K562 (cell line): ENCODE measurements around the gene C1QTNF5. TPM values are rescaled to one million over a fixed set of nuclear protein-coding genes. Genes with fewer than 3 reads are reported as not detected.
A peak's percentile ranks its signal among the peaks of the same experiment; 100 is the strongest.

ENCODE experiments used
- CEBPB ChIP-seq: fragments of 450-650 bp; IDR thresholded peaks from 2 replicates; pipeline ENCODE4 v1.6.1; 2016; ENCODE audit warnings: missing genetic modification characterization, missing compliant biosample characterization
- EGR1 ChIP-seq: fragments of 450-650 bp; conservative IDR thresholded peaks from 2 replicates; pipeline ENCODE4 v1.6.1; 2017; ENCODE audit warnings: mild to moderate bottlenecking
- GABPB1 ChIP-seq: sonication (generic); formaldehyde crosslinking; IDR thresholded peaks from 2 replicates; pipeline ENCODE4 v1.8.0; 2022; ENCODE audit warnings: mild to moderate bottlenecking, missing genetic modification reagents
- MIER1 ChIP-seq: fragments of 450-650 bp; IDR thresholded peaks from 2 replicates; pipeline ENCODE4 v1.6.1; 2016; ENCODE audit warnings: antibody characterized with exemption, mild to moderate bottlenecking, low read depth
- TAF7 ChIP-seq: fragments of 450-650 bp; IDR thresholded peaks from 2 replicates; pipeline ENCODE4 v1.6.1; 2016; ENCODE audit warnings: missing genetic modification characterization, missing compliant biosample characterization
- TARDBP ChIP-seq: fragments of 450-650 bp; IDR thresholded peaks from 2 replicates; pipeline ENCODE4 v1.6.1; 2016
- ZNF436 ChIP-seq: fragments of 250-450, 450-650 bp; sonication (Bioruptor Pico); formaldehyde crosslinking; IDR thresholded peaks from 2 replicates; pipeline ENCODE4 v1.7.0; 2020; ENCODE audit warnings: mild to moderate bottlenecking
- polyA plus RNA-seq, 8 experiments: library from polyadenylated mRNA; depleted of rRNA in 4 of 8; stranded (reverse) in 5 of 8; unstranded in 3 of 8; fragments of >200 nt; fragmentation: Nextera tagmentation in 2 of 8; fragmentation: Illumina TruSeq in 1 of 8; extraction: Ambion mirVana in 2 of 8; extraction: Trizol in 1 of 8; gene quantifications; 2 replicates each; pipeline versions ENCODE4 v1.2.1 to v1.2.3, GENCODE V29; 2011 to 2014; ENCODE audit warnings: inconsistent platforms in 1 of 8, missing spikeins in 1 of 8
- total RNA-seq, 7 experiments: library from RNA; depleted of rRNA in 6 of 7; stranded (reverse); fragments of >200 nt in 6 of 7; fragmentation: Illumina TruSeq in 2 of 7; extraction: Trizol in 2 of 7; gene quantifications; 2 replicates each; pipeline versions ENCODE4 v1.2.1 to v1.2.3, GENCODE V29; 2011 to 2021; ENCODE audit warnings: low replicate concordance in 1 of 7
- TF ChIP-seq, protein P1 (sequence below): sonication (generic); formaldehyde crosslinking; IDR thresholded peaks from 2 replicates; pipeline ENCODE4 v1.8.0; 2023; ENCODE audit warnings: missing genetic modification reagents, mild to moderate bottlenecking, borderline replicate concordance
- TF ChIP-seq, protein P2 (sequence below), 2 experiments: fragments of 150-350 bp in 1 of 2; IDR thresholded peaks; 2 replicates each; pipeline ENCODE4 v1.6.1; 2012 to 2016; ENCODE audit warnings: low read depth in 2 of 2, low read length in 2 of 2, mild to moderate bottlenecking in 1 of 2, moderate library complexity in 1 of 2
- TF ChIP-seq, protein P3 (sequence below): fragments of 450-650 bp; IDR thresholded peaks from 2 replicates; pipeline ENCODE4 v1.6.1; 2017; ENCODE audit warnings: antibody characterized with exemption, mild to moderate bottlenecking
- TF ChIP-seq, protein P4 (sequence below): fragments of 200-800 bp; sonication (Bioruptor generic); IDR thresholded peaks from 2 replicates; pipeline ENCODE4 v1.6.1; 2017; ENCODE audit warnings: missing genetic modification characterization, missing compliant biosample characterization

Gene C1QTNF5
- total and polyA plus RNA-seq, 9 of the 15 experiments (the other 6 are each of a cell fraction or from before 2014, with no cell fraction given), result 0.07 to 0.76 (median 0.24) TPM; not detected in 1

DNA sequence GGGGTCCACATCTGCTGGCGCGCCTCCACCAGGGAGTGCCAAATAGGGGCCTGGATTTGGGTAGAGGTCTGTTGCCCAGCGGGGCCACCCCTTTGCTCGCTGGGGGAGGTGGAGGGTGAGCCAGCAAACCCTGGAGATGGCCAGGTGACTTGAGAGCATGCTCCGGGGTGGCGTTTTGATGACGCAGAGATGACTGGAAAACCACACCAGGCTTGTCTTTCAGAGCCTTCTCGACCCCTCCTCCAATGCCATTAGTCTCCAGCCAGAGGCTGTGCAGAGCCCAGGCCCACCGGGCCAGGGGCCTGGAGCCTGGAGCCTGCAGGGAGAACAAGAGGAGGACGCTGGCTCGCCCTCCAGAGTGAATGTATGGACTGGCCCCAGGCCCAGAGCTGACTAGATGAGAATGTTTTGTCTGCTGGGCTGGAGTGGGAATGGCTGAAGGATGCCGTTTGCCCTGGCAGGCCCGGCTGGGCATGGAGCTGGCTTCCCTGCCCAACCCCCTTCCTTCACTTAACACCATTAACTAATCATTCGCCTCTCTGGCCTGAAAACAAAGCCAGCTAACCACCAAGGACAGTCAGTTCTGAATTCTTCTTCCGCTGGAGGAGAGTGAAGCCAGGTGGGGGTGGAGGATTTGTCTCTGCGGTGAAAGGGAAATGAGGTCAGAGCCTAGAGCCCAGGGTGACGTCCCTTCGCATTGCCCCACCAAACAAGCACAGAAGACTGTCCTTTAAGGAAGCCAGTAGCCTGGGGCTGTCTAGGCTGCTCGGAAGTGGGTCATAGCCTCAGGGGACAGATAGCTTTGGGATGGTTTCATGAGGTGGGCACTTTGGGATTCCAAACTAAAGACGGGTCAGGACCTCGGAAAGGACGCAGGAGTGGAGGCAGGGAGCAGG, 22.2 kb downstream of the C1QTNF5 start (continued):
- no peak for TF ChIP-seq ZNF436 (CRISPR knock-in tag)
- TF ChIP-seq, protein P1, sequence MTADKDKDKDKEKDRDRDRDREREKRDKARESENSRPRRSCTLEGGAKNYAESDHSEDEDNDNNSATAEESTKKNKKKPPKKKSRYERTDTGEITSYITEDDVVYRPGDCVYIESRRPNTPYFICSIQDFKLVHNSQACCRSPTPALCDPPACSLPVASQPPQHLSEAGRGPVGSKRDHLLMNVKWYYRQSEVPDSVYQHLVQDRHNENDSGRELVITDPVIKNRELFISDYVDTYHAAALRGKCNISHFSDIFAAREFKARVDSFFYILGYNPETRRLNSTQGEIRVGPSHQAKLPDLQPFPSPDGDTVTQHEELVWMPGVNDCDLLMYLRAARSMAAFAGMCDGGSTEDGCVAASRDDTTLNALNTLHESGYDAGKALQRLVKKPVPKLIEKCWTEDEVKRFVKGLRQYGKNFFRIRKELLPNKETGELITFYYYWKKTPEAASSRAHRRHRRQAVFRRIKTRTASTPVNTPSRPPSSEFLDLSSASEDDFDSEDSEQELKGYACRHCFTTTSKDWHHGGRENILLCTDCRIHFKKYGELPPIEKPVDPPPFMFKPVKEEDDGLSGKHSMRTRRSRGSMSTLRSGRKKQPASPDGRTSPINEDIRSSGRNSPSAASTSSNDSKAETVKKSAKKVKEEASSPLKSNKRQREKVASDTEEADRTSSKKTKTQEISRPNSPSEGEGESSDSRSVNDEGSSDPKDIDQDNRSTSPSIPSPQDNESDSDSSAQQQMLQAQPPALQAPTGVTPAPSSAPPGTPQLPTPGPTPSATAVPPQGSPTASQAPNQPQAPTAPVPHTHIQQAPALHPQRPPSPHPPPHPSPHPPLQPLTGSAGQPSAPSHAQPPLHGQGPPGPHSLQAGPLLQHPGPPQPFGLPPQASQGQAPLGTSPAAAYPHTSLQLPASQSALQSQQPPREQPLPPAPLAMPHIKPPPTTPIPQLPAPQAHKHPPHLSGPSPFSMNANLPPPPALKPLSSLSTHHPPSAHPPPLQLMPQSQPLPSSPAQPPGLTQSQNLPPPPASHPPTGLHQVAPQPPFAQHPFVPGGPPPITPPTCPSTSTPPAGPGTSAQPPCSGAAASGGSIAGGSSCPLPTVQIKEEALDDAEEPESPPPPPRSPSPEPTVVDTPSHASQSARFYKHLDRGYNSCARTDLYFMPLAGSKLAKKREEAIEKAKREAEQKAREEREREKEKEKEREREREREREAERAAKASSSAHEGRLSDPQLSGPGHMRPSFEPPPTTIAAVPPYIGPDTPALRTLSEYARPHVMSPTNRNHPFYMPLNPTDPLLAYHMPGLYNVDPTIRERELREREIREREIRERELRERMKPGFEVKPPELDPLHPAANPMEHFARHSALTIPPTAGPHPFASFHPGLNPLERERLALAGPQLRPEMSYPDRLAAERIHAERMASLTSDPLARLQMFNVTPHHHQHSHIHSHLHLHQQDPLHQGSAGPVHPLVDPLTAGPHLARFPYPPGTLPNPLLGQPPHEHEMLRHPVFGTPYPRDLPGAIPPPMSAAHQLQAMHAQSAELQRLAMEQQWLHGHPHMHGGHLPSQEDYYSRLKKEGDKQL (CRISPR knock-in tag), result no peak
- TF ChIP-seq TAF7, result peak; percentile 46; the same call in 1 of the 2 replicates
- TF ChIP-seq, protein P2, sequence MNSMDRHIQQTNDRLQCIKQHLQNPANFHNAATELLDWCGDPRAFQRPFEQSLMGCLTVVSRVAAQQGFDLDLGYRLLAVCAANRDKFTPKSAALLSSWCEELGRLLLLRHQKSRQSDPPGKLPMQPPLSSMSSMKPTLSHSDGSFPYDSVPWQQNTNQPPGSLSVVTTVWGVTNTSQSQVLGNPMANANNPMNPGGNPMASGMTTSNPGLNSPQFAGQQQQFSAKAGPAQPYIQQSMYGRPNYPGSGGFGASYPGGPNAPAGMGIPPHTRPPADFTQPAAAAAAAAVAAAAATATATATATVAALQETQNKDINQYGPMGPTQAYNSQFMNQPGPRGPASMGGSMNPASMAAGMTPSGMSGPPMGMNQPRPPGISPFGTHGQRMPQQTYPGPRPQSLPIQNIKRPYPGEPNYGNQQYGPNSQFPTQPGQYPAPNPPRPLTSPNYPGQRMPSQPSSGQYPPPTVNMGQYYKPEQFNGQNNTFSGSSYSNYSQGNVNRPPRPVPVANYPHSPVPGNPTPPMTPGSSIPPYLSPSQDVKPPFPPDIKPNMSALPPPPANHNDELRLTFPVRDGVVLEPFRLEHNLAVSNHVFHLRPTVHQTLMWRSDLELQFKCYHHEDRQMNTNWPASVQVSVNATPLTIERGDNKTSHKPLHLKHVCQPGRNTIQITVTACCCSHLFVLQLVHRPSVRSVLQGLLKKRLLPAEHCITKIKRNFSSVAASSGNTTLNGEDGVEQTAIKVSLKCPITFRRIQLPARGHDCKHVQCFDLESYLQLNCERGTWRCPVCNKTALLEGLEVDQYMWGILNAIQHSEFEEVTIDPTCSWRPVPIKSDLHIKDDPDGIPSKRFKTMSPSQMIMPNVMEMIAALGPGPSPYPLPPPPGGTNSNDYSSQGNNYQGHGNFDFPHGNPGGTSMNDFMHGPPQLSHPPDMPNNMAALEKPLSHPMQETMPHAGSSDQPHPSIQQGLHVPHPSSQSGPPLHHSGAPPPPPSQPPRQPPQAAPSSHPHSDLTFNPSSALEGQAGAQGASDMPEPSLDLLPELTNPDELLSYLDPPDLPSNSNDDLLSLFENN (IDR thresholded peaks at IDR 0.05; ENCODE audit: low read depth in 2 of 2, low read length in 2 of 2), result peak in 1 of 2 experiments; percentile 20; a peak in 1 of 4 replicates
- TF ChIP-seq, protein P3, sequence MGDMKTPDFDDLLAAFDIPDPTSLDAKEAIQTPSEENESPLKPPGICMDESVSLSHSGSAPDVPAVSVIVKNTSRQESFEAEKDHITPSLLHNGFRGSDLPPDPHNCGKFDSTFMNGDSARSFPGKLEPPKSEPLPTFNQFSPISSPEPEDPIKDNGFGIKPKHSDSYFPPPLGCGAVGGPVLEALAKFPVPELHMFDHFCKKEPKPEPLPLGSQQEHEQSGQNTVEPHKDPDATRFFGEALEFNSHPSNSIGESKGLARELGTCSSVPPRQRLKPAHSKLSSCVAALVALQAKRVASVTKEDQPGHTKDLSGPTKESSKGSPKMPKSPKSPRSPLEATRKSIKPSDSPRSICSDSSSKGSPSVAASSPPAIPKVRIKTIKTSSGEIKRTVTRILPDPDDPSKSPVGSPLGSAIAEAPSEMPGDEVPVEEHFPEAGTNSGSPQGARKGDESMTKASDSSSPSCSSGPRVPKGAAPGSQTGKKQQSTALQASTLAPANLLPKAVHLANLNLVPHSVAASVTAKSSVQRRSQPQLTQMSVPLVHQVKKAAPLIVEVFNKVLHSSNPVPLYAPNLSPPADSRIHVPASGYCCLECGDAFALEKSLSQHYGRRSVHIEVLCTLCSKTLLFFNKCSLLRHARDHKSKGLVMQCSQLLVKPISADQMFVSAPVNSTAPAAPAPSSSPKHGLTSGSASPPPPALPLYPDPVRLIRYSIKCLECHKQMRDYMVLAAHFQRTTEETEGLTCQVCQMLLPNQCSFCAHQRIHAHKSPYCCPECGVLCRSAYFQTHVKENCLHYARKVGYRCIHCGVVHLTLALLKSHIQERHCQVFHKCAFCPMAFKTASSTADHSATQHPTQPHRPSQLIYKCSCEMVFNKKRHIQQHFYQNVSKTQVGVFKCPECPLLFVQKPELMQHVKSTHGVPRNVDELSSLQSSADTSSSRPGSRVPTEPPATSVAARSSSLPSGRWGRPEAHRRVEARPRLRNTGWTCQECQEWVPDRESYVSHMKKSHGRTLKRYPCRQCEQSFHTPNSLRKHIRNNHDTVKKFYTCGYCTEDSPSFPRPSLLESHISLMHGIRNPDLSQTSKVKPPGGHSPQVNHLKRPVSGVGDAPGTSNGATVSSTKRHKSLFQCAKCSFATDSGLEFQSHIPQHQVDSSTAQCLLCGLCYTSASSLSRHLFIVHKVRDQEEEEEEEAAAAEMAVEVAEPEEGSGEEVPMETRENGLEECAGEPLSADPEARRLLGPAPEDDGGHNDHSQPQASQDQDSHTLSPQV, result peak; percentile 87
- TF ChIP-seq MIER1, result no peak
- 0 out of 2 replicates have a peak, but pooled peaks have one; percentile 13 for TF ChIP-seq EGR1
- peak; percentile 91 for TF ChIP-seq GABPB1 (CRISPR knock-in tag)
- TF ChIP-seq CEBPB (tag), result peak; percentile 53; the same call in 1 of the 2 replicates
- peak; percentile 72; the same call in 1 of the 2 replicates for TF ChIP-seq TARDBP
- TF ChIP-seq, protein P4, sequence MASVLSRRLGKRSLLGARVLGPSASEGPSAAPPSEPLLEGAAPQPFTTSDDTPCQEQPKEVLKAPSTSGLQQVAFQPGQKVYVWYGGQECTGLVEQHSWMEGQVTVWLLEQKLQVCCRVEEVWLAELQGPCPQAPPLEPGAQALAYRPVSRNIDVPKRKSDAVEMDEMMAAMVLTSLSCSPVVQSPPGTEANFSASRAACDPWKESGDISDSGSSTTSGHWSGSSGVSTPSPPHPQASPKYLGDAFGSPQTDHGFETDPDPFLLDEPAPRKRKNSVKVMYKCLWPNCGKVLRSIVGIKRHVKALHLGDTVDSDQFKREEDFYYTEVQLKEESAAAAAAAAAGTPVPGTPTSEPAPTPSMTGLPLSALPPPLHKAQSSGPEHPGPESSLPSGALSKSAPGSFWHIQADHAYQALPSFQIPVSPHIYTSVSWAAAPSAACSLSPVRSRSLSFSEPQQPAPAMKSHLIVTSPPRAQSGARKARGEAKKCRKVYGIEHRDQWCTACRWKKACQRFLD (CRISPR knock-in tag), result peak; percentile 17; the same call in 1 of the 2 replicates
